IPS DF 19.7 (cell line): ENCODE data around the gene ZNF217.
"Not testable (repeated sequence)": the region's sequence is repeated elsewhere in the genome, so short reads cannot be mapped to it uniquely, and the experiment has no call there.

Experiments
- DNase-seq: peaks from one replicate; pipeline ENCODE4 v3.0.0-alpha.2; 2013; ENCODE audit warnings: low read depth, low spot score

Gene ZNF217

DNA sequence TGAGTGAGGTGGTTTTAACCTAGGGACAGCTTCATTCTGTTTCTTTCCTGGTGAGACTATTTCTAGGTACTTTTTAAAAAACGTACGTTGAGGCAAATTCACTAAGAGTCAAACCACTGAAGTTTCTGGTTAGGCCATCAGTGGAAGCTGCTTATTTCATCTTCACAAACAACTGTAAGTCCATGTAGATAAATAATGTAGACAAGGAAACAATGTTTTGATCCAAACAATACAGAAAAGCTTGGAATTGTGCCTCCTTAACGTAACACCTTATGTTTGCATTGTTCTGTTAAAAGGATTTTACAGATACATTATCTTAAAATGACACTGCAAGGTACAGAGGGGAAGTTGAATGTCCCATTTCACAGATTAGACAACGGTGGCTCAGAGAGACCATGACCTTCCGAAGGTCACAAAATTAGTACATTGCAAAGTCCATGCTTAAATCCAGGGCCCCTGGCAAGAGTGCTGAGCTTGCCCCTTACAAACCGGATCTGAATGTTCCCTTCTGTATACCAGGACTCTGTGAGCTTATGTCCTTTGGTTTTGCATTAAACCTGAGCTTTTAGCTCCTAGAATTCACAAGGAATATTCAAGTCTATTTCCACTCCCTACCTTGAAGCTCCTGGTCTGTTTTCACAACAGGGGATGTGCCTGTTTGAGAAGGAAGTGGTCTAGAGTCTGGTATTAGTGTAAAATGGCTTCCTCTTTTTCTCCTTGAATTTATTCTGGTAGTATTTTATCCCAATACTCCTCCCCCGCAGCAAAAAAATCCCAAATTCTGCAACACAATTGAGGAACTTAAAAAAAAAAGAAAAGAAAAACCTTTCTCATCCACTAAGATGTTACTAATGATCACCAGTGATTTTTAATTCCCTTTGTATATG lies 28.9 kb upstream of the ZNF217 start:
- no peak for DNase-seq

DNA sequence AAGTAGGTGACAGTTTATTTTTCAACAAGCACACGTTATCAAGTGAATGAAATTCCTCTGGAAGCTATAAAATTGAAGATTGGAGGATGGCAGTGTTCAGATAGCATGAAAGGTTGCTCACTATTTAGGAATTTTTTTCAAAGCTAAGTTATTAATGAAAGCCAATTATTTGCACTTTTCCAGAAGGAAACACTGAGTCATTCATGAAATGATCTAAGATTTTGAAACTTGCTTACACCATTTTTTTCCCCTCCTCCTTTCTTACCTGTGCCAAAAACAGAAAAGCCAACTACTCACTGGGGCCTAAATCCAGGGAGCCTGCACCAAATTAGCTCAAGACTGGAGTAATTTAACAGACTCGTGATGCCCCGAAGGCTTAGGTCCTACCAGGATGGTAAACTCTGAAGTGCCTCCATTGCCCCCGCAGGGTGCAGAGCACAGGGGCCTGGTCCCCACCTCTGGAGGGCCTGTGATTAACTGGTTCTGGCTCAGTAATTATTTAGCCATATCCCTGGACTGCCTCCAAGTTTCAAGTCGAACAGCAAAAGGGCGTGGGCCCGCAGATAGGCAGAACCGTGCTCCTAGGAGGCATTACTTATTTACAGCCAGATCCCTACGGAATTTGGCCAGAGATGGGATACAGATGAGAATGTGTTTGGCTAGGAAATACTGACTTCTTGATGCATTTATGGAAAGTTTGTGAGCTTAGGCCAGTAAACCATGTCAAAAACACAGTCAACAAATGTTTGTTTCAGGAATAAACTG lies 28.0 kb upstream of the ZNF217 start:
- no peak for DNase-seq

DNA sequence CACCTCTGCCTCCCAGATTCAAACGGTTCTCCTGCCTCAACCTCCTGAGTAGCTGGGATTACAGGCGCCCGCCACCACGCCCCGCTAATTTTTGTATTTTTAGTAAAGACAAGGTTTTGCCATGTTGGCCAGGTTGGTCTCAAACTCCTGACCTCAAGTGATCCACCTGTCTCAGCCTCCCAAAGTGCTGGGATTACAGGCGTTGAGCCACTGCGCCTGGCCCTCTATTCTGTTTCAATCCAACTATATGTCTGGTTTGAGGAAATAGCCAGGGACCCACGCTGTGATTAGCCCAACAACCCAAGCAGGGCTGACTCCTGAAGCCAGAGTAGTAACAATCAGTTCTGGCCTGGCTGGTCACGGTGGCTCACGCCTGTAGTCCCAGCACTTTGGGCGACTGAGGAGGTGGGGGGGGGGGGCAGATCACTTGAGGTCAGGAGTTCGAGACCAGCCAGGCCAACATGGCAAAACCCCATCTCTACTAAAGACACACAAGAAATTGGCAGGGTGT lies 24.9 kb upstream of the ZNF217 start:
- DNase-seq = not testable (repeated sequence)

DNA sequence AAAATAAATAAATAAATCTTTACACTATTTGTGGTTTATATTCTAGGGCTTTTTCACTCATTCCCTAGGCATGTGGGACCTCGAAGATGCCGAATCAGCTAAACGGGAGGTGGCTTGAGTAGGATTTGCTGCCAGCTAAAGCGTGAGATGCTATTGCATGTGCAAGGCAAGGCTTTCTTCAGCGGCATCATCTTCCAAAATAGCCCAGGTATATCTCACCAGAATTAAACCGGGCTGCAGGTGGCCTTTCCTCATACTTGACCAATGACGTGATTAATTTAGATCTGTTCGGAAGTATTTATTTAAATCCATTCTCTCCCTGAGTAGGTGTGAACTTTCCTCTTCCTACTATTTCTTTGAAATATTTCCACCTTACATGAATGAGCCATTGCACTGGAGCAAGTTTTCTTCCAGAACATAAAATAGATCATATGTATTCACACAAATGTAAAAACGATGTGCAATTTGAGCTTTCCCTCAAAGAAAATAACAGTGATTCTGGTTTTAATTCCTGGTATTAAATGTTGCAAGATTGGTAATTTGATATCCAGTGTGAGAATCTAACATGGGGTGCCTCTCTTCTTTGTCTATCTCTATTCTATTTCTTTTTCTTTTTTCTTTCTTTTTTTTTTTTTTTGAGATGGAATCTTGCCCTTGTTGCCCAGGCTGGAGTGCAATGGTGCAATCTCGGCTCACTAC lies 24.3 kb upstream of the ZNF217 start:
- no peak for DNase-seq

DNA sequence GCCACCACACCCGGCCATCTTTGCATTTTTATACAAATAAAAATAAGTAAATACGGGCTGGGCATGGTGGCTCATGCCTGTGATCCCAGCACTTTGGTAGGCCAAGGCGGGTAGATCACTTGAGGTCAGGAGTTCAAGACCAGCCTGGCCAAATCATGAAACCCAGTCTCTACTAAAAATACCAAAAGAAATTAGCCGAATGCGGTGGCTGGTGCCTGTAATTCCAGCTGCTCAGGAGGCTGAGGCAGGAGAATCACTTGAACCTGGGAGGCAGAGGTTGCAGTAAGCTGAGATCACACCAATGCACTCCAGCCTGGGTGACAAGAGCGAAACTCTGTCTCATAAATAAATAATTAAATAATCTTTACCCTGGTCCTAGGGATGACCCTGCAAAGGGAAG lies 22.9 kb upstream of the ZNF217 start:
- DNase-seq = not testable (repeated sequence)

DNA sequence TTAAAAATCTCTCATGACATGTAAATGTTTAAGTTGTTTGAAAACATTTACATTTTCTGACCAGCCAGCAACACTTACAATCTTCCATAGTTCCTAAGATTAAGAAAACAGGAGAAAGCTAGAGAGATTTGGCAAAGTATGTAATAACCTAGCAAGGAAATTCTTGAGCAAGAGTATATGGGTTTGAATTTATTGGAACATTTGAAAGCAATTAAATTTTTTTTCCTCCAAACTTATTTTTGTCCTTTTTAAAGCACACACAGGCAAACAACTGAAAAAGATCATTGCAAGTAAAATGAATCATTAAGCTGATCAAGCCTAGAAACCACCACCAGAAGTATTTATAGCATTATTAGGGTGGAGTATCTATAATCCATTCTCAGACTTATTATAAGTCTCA lies 20.1 kb upstream of the ZNF217 start:
- DNase-seq = no peak

DNA sequence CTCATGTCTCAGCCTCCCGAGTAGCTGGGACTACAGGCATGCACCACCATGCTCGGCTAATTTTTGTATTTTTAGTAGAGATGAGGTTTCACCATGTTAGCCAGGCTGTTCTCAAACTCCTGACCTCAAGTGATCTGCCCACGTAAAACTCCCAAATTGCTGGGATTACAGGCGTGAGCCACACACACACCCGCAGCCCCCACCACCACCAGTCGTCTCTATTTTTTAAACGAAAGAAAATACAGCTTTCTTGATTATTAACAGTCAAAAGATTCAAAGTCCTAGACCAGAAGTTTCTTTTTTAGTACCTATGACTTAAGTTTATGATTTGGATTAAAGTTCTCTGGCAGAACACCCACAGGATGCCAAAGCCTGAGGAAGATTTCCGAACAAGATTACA lies 18.6 kb upstream of the ZNF217 start:
- DNase-seq = not testable (repeated sequence)

DNA sequence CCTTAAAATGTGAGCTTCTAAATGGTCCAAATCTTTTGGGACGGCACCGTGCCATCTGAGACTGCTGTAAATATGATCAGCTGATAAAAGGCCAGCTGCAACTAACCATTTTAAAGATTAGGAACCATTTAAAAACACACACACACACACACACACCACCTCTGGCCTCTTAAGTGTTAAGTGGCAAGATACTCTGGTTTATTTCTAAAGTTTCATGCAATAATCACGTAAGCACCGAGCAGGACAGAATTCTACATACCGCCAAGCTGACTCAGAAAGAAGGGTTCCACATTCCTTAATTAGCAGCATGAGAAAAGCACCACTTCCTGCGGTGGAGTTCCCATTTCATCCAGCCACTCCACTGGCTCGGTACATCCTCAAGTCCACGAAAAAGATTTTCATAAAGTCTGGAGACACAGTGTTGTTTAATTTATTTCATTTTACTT lies 17.8 kb upstream of the ZNF217 start:
- DNase-seq = no peak

DNA sequence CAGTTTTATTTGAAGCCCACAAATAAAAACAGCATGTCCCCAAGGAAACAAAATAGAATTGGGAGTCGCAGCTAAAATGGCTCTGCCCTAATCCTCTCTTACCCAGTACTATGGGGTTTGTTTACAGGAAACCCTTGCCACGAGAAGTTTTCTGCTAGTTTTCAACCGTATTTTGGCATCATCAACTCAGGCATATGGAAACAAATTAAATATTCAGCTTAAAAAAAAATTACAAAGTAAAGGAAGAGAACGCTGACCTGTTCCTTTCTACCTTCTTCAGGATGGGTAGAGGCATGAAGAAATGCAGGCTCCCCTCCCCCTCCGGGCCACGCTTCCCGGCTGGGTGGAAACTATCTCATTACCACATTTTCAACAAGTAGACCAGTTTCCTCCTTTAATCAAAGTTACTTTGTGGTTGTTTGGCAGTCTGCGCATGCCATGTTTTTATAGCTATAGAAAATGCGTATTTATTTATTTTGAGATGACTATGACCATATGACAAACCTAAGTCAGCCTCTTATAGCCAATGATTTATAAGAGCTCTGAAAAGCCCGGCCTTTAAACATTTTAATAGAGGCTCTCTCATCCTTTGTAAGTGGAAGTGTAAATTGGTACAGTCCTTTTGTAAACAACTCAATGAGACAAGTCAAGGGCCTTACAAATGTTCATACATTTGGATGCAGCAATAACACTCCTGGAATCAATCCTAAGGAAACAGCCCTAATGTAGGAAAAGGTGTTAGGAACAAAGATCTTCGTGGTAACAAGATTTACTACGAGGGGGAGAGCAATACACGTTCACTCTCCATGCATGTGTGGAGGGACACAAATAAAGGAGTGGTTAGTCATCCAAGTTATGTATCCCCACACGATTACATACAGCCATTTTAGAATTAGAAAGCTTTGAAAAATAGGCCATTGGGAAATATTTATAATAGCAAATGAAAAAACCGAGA lies 16.1 kb upstream of the ZNF217 start:
- no peak for DNase-seq

DNA sequence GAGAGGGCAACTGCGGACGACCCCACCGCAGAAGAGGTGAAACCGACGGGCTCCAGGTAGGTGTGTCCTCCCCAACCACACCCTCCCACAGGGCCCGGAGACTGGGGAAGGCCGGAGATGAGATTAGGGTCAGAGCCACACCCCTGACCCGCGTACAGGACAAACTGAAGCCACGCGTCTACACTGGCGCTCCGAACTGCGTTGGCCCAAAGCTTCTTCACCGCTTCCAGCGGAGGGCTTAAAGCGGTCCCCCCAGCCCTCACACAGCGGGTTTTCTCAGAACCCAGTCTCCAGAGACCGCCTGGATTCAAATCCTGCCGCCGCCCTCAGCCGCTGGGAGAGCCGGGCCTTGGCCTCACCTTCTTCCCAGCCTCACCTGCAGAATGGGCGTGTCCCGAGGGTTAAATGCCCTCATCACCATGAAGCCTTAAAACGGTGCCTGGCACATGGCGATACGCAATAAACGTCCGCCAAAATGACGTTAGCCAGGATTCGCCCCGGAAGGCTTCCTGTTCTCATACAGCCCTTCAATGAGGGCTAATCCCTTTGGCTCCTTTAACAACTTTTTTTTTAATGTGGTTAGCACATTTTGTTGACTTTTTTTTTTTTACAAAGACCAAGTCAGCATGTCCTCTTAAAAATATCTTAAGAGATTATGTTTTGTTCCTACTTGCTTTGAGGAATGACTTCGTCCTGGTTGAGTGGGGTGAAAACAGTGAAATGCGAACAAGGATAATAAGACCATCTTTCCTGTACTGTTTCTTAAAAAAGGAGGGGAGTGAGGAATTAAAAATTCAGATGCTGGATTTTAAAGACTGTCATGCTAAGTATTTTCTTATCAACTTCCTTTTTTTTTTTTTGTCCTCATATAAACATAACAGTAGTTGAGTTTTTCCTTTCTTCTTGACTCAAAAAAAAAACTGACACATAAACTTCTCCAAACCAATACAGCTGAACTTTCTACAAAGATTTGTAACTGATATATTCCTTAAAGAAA lies 15.1 kb upstream of the ZNF217 start:
- DNase-seq = no peak

DNA sequence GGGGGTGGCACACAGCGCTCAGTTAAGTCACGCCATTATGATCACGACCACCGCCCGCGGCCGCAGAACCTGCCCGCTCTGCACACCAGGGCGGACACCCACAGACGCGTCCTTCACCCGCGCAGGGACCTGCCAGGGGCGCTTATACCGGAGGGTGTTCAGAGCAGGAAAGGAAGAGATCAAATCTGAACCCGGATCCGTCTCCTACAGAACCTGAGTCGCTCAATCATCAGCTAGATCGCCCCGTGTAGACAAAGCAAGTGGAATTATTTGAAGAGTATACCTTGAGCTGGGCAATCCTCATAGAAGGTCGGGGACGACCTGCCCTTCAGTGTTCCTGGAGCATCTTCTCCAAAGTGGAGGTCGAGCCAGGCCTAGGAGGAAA lies 14.4 kb upstream of the ZNF217 start:
- no peak for DNase-seq

DNA sequence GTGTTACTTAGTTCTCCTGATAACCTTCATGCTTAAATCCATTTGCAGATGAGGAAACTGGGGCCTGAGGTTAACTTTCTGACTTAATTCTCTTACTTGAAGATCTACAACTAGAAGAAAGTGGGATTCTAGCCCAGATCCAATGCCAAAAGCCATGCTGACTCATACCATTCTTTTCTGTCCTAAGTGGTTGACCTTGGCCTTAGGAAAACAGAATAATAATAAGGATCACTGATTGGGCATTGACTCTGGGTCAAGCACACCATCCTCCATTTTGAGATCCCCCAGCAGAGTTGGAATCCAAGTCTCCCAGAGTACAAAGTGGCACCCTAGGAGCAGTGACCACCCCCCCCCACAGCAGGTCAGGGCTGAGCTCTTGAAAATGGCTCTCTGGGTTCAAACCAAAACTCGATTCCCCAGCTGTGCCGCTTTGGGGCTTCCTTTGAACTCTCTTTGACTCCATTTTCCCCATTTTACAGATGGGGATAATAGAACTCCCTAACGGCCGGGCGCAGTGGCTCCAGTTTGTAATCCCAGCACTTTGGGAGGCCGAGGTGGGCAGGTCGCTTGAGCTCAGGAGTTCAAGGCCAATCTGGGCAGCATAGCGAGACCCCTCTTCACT lies 12.8 kb upstream of the ZNF217 start:
- no peak for DNase-seq

DNA sequence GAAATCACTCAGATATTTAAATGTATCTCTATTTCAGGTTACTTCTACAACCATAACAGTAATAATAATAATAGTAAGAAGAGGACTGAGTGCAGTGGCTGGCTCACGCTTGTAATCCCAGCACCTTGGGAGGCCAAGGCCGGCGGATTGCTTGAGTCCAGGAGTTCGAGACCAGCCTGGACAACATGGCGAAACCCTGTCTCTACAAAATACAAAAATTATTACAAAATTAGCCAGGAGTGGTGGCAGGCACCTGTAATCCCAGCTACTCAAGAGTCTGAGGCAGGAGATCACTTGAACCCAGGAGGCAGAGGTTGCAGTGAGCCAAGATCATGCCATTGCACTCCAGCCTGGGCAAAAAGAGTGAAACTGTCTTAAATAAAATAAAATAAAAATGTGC lies 11.8 kb upstream of the ZNF217 start:
- DNase-seq = not testable (repeated sequence)

DNA sequence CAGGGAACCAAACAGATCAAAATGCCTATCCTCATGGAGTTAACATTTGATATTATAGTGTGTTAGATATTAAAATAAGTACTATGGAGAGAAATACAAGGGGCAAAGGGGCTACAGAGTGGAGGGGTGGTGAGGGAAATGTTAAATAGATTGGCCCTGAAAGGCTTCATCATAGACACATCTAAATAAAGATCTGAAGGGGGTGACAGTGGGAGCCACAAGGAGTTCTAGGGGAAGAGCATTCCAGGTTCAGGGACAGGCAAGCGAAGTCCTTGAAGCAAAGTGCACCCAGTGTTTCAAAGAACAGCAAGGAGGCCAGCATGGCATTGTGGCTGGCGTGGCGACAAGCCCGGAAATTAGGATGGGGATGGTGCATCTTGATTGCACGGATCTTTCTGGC lies 11.2 kb upstream of the ZNF217 start:
- DNase-seq = not testable (repeated sequence)

DNA sequence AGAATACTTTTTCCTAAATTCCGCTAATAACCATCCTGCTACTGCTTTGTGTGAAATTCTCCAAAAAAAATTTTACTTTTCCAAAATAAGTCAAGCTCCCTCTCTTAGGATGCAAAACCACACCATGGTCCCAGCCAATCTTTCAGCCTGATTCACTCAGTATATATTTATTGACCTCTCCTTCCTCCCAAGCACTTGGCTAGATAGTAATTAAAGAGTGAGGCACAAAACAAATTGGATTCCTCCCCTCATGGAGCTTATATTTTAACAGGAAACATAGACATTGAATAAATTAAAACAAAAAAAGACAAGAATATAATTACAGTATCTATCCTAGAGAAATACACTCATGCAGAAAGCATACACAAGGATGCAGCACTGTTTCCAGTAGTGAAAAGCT lies 9.0 kb upstream of the ZNF217 start:
- DNase-seq = no peak

DNA sequence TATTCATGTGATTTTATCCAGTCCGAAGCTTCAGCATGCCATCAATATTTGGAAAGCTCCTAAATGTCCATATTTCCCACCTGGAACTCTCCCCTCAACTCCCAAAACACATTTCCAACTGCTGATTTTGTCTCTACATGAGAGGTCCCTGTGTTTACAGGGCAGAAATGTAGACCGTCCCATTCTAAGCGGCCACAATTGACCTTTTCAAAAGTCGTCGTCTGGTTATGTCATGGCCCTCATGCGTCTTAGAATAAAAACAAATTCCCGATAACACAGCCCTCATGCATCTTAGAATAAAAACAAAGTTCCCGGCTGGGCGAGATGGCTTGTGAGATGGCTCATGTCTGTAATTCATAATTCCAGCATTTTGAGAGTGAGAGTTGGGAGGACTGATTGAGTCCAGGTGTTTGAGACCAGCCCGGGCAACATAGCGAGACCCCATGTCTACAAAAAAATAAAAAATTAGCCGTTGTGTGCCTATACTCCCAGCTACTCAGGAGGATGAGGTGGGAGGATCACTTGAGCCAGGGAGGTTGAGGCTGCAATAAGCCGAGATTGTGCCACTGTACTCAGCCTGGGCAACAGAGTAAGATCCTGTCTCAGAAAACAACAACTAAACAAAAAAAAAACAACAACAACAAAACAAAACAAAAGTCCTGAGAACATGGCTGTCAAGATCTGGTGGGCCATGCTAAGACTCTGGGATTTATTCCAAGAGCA lies 6.4 kb upstream of the ZNF217 start:
- no peak for DNase-seq

DNA sequence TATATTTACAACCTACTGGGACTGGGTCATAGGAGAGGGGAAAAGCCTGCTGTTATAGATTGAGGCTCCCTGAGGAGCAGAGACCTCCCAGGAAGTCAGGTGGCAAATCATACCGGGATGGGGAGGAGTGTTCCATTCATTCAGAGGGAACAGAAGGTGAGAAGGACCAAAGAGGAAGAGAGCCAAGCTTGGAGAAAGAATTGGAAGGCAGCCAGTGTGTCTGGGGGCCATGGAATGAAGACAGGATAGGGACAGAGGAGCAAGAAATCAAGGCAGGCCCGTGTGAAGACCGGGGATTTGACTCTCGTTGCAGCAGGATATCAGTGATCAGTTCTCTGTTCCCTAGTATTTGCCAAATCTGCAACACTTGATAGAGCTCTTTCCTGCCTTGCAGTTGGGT lies 5.7 kb upstream of the ZNF217 start:
- no peak for DNase-seq

DNA sequence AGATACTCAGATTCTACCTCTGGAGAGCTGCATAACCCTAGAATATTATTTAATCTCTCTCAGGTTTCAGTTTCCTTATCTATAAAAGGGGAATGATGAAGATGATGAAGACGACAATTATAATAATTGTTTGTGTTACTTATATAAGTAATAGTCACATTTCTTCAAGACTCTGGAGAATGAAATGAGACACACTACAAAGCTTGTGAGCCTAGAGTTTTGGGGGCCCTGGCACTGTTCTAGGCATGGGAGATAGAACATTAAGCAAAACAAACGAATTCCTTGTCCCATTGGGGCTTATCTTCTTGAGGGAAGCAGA lies 5.4 kb upstream of the ZNF217 start:
- no peak for DNase-seq
